ENCODE measurements around the gene C20orf141.
"Not testable (repeated sequence)": the region's sequence is repeated elsewhere in the genome, so short reads cannot be mapped to it uniquely, and the experiment has no call there.

The C20orf141 gene

GRCh38 chr20:2799688-2800520 is 14.9 kb upstream of the C20orf141 start:
- no peak for DNase-seq (ENCODE audit: low read depth)

GRCh38 chr20:2800521-2801285 is 14.1 kb upstream of the C20orf141 start, which contains the start of gene CPXM1:
Gene CPXM1, minus strand, starts transcription at chr20:2800627. Its CDS starts 55 bp downstream, at chr20:2800572.
- DNase-seq (ENCODE audit: low read depth): no peak

GRCh38 chr20:2801286-2801728 is 13.5 kb upstream of the C20orf141 start:
- no peak for DNase-seq (ENCODE audit: low read depth)

DNA sequence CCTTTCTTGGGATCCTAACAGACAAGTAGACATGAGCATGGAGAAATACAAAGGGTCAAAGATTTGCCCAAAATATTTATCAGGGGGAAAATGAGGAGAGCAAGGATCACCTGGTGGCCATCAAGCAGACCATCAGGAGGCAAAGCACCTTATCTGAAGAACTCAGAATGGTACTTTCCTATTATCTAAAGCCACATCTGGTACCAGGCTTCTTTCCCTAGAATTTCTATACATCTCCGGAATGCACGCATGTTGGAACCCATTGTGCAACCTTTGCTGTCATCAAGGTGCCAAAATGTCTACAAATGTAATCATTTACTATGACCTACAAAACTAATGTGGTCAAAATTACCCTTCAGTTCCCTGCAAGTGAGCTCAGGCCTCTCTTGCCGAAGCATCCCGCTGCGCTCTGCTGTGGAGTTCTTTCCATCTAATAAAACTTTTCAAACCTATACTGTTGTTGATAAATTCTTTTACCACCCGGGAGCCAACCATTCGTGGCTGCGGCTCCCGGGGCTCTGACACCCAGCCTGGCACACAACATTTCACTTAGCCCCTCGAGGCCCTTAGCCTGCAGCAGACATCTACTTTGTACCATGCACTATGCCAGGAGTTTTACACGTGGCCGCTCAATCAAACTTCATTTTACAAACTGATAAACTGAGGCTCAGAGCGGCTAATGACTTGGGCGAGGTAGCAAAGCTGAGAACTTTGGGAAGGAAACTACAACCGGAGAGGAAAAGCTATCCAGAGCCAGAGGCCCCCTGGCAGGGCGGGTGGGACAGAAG is 10.6 kb upstream of the C20orf141 start:
- DNase-seq (ENCODE audit: low read depth): no peak

GRCh38 chr20:2804852-2805688 is 9.7 kb upstream of the C20orf141 start:
- no peak for DNase-seq (ENCODE audit: low read depth)

DNA sequence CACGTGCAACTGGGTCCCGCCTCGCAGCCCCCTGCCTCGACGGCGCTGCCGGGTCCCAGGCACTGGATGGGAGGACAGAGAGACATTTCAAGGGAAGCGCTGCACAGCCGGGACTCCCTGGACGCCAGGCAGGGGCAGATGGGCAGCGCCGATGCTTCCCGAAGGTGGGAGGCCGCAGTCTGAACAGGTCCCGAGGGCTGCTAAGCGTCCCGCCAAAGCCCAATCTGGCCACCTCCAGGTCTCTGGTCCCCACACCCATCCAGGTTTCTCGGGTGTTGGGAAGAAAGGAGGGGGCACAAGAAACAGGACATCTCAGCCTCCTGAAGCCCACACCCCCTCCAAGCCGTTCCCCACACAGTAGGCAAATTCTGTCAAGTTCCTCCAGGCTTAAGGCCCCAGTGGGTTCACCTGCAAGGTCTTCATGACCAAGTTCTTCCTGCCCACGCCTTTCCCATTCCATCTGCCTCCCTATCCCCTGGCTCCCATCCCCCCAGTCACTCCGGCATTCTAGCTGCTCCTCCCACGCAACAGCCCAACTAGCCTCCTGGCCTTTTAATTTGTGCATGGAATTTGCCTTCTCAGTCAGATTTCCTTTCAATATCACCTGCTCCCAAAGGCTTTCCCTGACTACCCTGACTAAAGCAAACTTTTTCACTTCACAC is 9.0 kb upstream of the C20orf141 start:
- no peak for DNase-seq (ENCODE audit: low read depth)

- no peak for DNase-seq (ENCODE audit: low read depth)
These were observed 8.5 kb upstream of the C20orf141 start for GRCh38 chr20:2806351-2806701.

DNA sequence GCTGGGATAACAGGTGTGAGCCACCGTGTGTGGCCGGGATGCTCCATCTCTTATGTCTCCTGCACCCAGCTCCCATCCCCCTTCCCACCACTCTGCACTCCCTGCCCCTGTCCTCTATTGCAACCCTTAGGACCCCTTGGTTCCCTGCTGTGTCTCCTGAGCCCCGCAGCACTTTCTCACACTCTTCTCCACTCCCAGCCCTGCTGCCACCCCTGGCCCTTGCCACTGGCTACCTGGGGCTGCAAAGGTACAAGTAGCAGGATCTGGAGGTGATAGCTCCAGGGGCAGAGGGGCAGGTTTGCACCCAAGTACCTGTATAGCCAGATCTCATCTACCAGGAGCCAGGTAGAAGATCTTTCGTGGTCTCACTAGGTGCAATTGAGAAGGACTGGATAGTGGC is 7.8 kb upstream of the C20orf141 start:
- DNase-seq (ENCODE audit: low read depth): no peak

DNA sequence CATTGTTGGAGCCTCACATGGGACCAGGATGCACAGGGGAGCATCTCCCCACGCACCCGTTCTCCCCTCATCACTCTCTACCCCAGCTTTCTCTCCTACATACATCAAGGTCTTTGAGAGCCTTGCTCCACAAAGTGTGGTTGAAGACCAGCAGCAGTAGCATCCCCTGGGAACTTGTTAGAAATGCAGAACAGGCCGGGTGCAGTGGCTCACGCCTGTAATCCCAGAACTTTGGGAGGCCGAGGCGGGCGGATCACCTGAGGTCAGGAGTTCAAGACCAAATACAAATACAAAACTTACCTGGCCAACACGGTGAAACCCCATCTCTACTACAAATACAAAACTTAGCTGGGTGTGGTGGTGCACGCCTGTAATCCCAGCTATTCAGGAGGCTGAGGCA is 6.9 kb upstream of the C20orf141 start:
- not testable (repeated sequence) for DNase-seq (ENCODE audit: low read depth)

- no peak for DNase-seq (ENCODE audit: low read depth)
These were observed 5.1 kb upstream of the C20orf141 start for GRCh38 chr20:2809690-2810089.

DNA sequence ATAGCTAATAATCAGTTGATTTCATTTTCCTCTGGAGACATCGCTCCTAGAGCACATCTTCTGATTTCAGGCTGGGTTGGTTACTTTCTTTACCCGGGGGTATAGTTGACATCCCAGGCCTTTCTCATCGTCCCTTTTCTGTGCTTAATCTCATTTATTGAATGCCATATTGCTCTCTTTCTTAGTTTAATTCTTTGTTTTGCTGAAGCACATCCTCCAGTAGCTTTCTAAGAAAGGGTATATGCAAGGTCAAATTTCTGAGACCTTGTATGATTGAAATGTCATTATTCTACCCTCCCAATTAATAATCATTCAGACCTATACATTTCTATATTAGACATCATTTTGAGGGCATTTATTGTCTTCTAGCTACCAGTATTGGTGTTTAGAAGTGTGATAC is 2.6 kb upstream of the C20orf141 start:
- no peak for DNase-seq (ENCODE audit: low read depth)

GRCh38 chr20:2814076-2814475 is 711 bp upstream of the C20orf141 start:
- DNase-seq (ENCODE audit: low read depth): no peak

GRCh38 chr20:2815242-2815900 is 584 bp downstream of the C20orf141 start:
- no peak for DNase-seq (ENCODE audit: low read depth)

GRCh38 chr20:2816030-2816582 is 1.3 kb downstream of the C20orf141 start, which contains the start of gene TMEM239:
Gene TMEM239, plus strand, starts transcription at chr20:2816364. Its CDS starts 191 bp downstream, at chr20:2816555.
- DNase-seq (ENCODE audit: low read depth): no peak

DNA sequence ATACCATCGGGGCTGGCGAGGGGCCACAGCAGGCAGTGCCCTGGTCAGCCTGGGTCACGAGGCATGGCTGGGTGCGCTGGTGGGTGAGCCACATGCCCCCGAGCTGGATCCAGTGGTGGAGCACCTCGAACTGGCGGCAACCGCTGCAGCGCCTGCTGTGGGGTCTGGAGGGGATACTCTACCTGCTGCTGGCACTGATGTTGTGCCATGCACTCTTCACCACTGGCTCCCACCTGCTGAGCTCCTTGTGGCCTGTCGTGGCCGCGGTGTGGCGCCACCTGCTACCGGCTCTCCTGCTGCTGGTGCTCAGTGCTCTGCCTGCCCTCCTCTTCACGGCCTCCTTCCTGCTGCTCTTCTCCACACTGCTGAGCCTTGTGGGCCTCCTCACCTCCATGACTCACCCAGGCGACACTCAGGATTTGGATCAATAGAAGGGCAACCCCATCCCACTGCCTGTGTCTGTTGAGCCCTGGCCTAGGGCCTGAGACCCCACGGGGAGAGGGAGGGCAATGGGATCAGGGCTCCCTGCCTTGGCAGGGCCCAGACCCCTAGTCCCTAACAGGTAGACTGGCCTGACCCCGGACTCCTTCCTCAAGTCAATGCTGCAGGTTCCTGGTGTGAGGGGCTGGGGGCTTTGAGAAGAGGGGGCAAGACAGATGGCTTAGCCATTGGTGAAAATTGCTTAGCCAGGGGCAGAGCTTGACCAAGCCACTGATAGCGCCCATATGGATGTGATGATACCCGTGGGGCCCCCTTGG is 2.0 kb downstream of the C20orf141 start:
- no peak for DNase-seq (ENCODE audit: low read depth)

- no peak for DNase-seq (ENCODE audit: low read depth)
These were observed 2.5 kb downstream of the C20orf141 start for GRCh38 chr20:2817341-2817726.

GRCh38 chr20:2817891-2818595 is 3.3 kb downstream of the C20orf141 start:
- DNase-seq (ENCODE audit: low read depth): no peak

GRCh38 chr20:2820084-2820895 is 5.5 kb downstream of the C20orf141 start:
- DNase-seq (ENCODE audit: low read depth): no peak

Measured in stimulated activated CD4-positive, alpha-beta T cell treated with anti-CD3 and anti-CD28 coated beads, Interleukin-2, amount 100 ng/mL, for 4 hours (primary cell).